ENCODE data around the gene GRB10. TPM values are rescaled to one million over a fixed set of nuclear protein-coding genes. Genes with fewer than 3 reads are reported as not detected.

The GRB10 gene
- polyA plus RNA-seq, 2 of the 4 experiments (the other 2 are of a cell fraction): 23.2 to 37.0 TPM

DNA sequence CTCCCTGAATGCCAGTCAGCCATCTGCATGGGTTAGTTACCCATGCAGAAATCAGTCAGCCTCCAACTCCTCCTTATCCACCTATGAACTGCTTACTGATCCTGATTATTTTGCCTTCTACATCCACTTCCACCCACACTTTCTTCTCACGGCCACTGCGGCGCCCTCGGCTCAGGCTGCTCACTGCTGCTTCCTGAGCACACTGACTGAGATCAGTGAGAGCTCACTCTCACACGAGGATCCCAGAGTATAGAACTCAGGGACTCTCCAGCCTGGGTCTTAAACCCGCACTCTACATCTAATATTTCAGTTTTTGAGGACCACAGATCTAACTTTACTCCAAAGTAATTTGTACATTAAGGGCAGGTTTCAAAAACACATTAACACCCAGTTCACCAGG, 64.4 kb downstream of the GRB10 start (continued):
- TF ChIP-seq MAZ (IDR thresholded peaks at IDR 0.05; ENCODE audit: borderline replicate concordance, low read depth, low read length) (no peak), TP53 (CRISPR knock-in tag; IDR thresholded peaks at IDR 0.05) (no peak), POLR2A (IDR thresholded peaks at IDR 0.05; ENCODE audit: low read length) (no peak)

GRCh38 chr7:50717181-50717580, 65.5 kb downstream of the GRB10 start:
- WGBS (ENCODE audit: missing lambda C conversion rate): 97% methylated on average over 4 of the region's 4 CpGs
- FAIRE-seq: no peak
- no peak for DNase-seq (ENCODE audit: low read depth in 1 of 2, low spot score in 1 of 2)
- POLR2A ChIA-PET: no interaction called here
- CTCF ChIA-PET: interaction anchor here (2.2 to 2.7 kb wide), 2 partner anchors 12 to 424 kb away, joined by 6 to 14 read pairs; no protein-coding TSS in a partner anchor
- no peak overlapping the region for H3K4me2 ChIP-seq
- no peak overlapping the region for H3K4me3 ChIP-seq
- no peaks in the 10 kb centered on the region for H3K9me3 ChIP-seq
- TF ChIP-seq RNF2 (IDR thresholded peaks at IDR 0.05; ENCODE audit: borderline replicate concordance, low read depth) (no peak), POLR2AphosphoS2 (conservative IDR thresholded peaks at IDR 0.05; ENCODE audit: low read length) (no peak), REST (IDR thresholded peaks at IDR 0.05) (no peak), ZC3H11A (IDR thresholded peaks at IDR 0.05) (no peak), ZNF302 (CRISPR knock-in tag; IDR thresholded peaks at IDR 0.05) (no peak), FOXS1 (CRISPR knock-in tag; IDR thresholded peaks at IDR 0.05) (no peak), CBX8 (IDR thresholded peaks at IDR 0.05) (no peak), SMC3 (IDR thresholded peaks at IDR 0.05) (no peak), ZSCAN20 (CRISPR knock-in tag; IDR thresholded peaks at IDR 0.05) (no peak), RARB (CRISPR knock-in tag; IDR thresholded peaks at IDR 0.05) (no peak), PBX3 (IDR thresholded peaks at IDR 0.05) (no peak), CBX2 (IDR thresholded peaks at IDR 0.05; ENCODE audit: borderline replicate concordance, low read depth) (no peak), PHF8 (IDR thresholded peaks at IDR 0.05; ENCODE audit: borderline replicate concordance, low read depth) (no peak), CHD2 (IDR thresholded peaks at IDR 0.05; ENCODE audit: low read length, partially characterized antibody) (no peak), GATA3 (IDR thresholded peaks at IDR 0.05; ENCODE audit: borderline replicate concordance) (no peak), SREBF2 (IDR thresholded peaks at IDR 0.05) (no peak), E2F6 (IDR thresholded peaks at IDR 0.05; ENCODE audit: borderline replicate concordance, low read depth) (no peak), NPAS2 (CRISPR knock-in tag; IDR thresholded peaks at IDR 0.05; ENCODE audit: borderline replicate concordance) (no peak), HMGXB4 (CRISPR knock-in tag; IDR thresholded peaks at IDR 0.05; ENCODE audit: borderline replicate concordance) (no peak)
- TF ChIP-seq, protein P1, sequence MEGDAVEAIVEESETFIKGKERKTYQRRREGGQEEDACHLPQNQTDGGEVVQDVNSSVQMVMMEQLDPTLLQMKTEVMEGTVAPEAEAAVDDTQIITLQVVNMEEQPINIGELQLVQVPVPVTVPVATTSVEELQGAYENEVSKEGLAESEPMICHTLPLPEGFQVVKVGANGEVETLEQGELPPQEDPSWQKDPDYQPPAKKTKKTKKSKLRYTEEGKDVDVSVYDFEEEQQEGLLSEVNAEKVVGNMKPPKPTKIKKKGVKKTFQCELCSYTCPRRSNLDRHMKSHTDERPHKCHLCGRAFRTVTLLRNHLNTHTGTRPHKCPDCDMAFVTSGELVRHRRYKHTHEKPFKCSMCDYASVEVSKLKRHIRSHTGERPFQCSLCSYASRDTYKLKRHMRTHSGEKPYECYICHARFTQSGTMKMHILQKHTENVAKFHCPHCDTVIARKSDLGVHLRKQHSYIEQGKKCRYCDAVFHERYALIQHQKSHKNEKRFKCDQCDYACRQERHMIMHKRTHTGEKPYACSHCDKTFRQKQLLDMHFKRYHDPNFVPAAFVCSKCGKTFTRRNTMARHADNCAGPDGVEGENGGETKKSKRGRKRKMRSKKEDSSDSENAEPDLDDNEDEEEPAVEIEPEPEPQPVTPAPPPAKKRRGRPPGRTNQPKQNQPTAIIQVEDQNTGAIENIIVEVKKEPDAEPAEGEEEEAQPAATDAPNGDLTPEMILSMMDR (IDR thresholded peaks at IDR 0.05): no peak
- no peak for ATAC-seq
- no peak overlapping the region for H3K27ac ChIP-seq
- peaks cover 44% of the 10 kb centered on the region for H3K4me1 ChIP-seq

All from A549 (cell line).